NT2/D1 (cell line): ENCODE measurements around the gene PNKP.

Source experiments
- DNase-seq: peaks from one replicate; pipeline ENCODE4 v3.0.0-alpha.2; 2011; ENCODE audit warnings: low read depth, low spot score
- H3K27me3 ChIP-seq: 2 replicates; pipeline ENCODE4 v1.6.0; 2011; ENCODE audit warnings: mild to moderate bottlenecking; ENCODE audit not compliant: insufficient read length, insufficient read depth
- H3K36me3 ChIP-seq: 2 replicates; pipeline ENCODE4 v1.6.1; 2011; ENCODE audit warnings: mild to moderate bottlenecking, low read length, mixed read lengths; ENCODE audit not compliant: insufficient read depth, insufficient read length
- H3K4me1 ChIP-seq: 2 replicates; pipeline ENCODE4 v1.5.1; 2011; ENCODE audit not compliant: insufficient read depth, insufficient read length
- H3K4me3 ChIP-seq: 2 replicates; pipeline ENCODE4 v1.5.1; 2011; ENCODE audit warnings: low read depth; ENCODE audit not compliant: insufficient read length
- H3K9ac ChIP-seq: 2 replicates; pipeline ENCODE4 v1.6.0; 2011; ENCODE audit warnings: low read depth; ENCODE audit not compliant: insufficient read length
- H3K9me3 ChIP-seq: 2 replicates; pipeline ENCODE4 v1.5.1; 2011; ENCODE audit warnings: mild to moderate bottlenecking, low read length; ENCODE audit not compliant: insufficient read depth
- SUZ12 ChIP-seq: IDR thresholded peaks from 2 replicates; pipeline ENCODE4 v1.6.1; 2011; ENCODE audit not compliant: insufficient read length, insufficient read depth; ENCODE audit errors: extremely low read depth
- YY1 ChIP-seq: IDR thresholded peaks from 2 replicates; pipeline ENCODE4 v1.6.1; 2011; ENCODE audit not compliant: insufficient read length, insufficient read depth
- ZNF274 ChIP-seq: IDR thresholded peaks from 2 replicates; pipeline ENCODE4 v1.6.1; 2011; ENCODE audit warnings: mild to moderate bottlenecking, low read depth, low read length

PNKP gene

GRCh38 chr19:49844138-49845095, 23.0 kb downstream of the PNKP start:
- Histone ChIP-seq H3K9me3 (no peaks in the 10 kb centered on the region), H3K4me3 (no peak overlapping the region), H3K36me3 (peaks cover 22% of the 10 kb centered on the region), H3K9ac (no peak overlapping the region), H3K27me3 (no peaks in the 10 kb centered on the region), H3K4me1 (peaks cover 2% of the 10 kb centered on the region)
- DNase-seq: no peak
- no peak for TF ChIP-seq YY1

GRCh38 chr19:49843265-49843664, 24.1 kb downstream of the PNKP start:
- no peak for DNase-seq
- Histone ChIP-seq H3K9ac (no peak overlapping the region), H3K4me3 (no peak overlapping the region), H3K9me3 (no peaks in the 10 kb centered on the region), H3K4me1 (no peaks in the 10 kb centered on the region), H3K36me3 (peaks cover 28% of the 10 kb centered on the region), H3K27me3 (no peaks in the 10 kb centered on the region)
- TF ChIP-seq ZNF274: no peak
- no peak for TF ChIP-seq YY1
- no peak for TF ChIP-seq SUZ12

- no peak for DNase-seq
- Histone ChIP-seq H3K9me3 (no peaks in the 10 kb centered on the region), H3K27me3 (no peaks in the 10 kb centered on the region), H3K36me3 (peaks cover 51% of the 10 kb centered on the region), H3K4me3 (no peak overlapping the region), H3K4me1 (peaks cover 4% of the 10 kb centered on the region), H3K9ac (no peak overlapping the region)
- TF ChIP-seq SUZ12: no peak
- TF ChIP-seq ZNF274: no peak
- TF ChIP-seq YY1: no peak
These were observed 26.6 kb downstream of the PNKP start for GRCh38 chr19:49840736-49841249.

GRCh38 chr19:49840321-49840720, 27.1 kb downstream of the PNKP start:
- Histone ChIP-seq H3K27me3 (no peaks in the 10 kb centered on the region), H3K4me1 (peaks cover 4% of the 10 kb centered on the region), H3K9ac (no peak overlapping the region), H3K36me3 (peaks cover 56% of the 10 kb centered on the region), H3K4me3 (no peak overlapping the region), H3K9me3 (no peaks in the 10 kb centered on the region)
- DNase-seq: no peak
- TF ChIP-seq YY1 (no peak), ZNF274 (no peak), SUZ12 (no peak)

- Histone ChIP-seq H3K9ac (no peak overlapping the region), H3K36me3 (peaks cover 62% of the 10 kb centered on the region), H3K4me3 (no peak overlapping the region), H3K9me3 (no peaks in the 10 kb centered on the region), H3K4me1 (peaks cover 4% of the 10 kb centered on the region), H3K27me3 (no peaks in the 10 kb centered on the region)
- no peak for DNase-seq
- TF ChIP-seq ZNF274: no peak
- TF ChIP-seq SUZ12: no peak
- no peak for TF ChIP-seq YY1
These were observed 27.7 kb downstream of the PNKP start for GRCh38 chr19:49839713-49840112.

- H3K9ac ChIP-seq: no peak overlapping the region
- peaks cover 68% of the 10 kb centered on the region for H3K36me3 ChIP-seq
- no peaks in the 10 kb centered on the region for H3K27me3 ChIP-seq
- no peaks in the 10 kb centered on the region for H3K9me3 ChIP-seq
- peaks cover 4% of the 10 kb centered on the region for H3K4me1 ChIP-seq
- TF ChIP-seq SUZ12: no peak
- no peak for TF ChIP-seq YY1
- TF ChIP-seq ZNF274: no peak
- no peak overlapping the region for H3K4me3 ChIP-seq
- DNase-seq: no peak
These were observed 28.3 kb downstream of the PNKP start for GRCh38 chr19:49838885-49839588.

GRCh38 chr19:49837425-49837824, 30.0 kb downstream of the PNKP start:
- Histone ChIP-seq H3K9ac (no peak overlapping the region), H3K4me3 (no peak overlapping the region), H3K36me3 (peaks cover 83% of the 10 kb centered on the region), H3K9me3 (no peaks in the 10 kb centered on the region), H3K27me3 (no peaks in the 10 kb centered on the region), H3K4me1 (peaks cover 4% of the 10 kb centered on the region)
- TF ChIP-seq YY1: no peak
- TF ChIP-seq SUZ12: no peak
- no peak for TF ChIP-seq ZNF274
- DNase-seq: no peak
